Effector memory CD4-positive, alpha-beta T cell (primary cell): ENCODE results near the gene SHKBP1.
"Not testable (repeated sequence)": the region's sequence is repeated elsewhere in the genome, so short reads cannot be mapped to it uniquely, and the experiment has no call there.

Source experiments
- DNase-seq, 3 donors: peaks; one replicate each; pipeline ENCODE4 v3.0.0-alpha.2; 2020
- H3K27ac ChIP-seq: 2 replicates; pipeline ENCODE4 v1.7.0; 2013; ENCODE audit warnings: mild to moderate bottlenecking, low read length, moderate library complexity; ENCODE audit not compliant: insufficient read depth, poor library complexity, severe bottlenecking
- H3K27me3 ChIP-seq: replicated peaks from 2 replicates; pipeline ENCODE4 v1.7.0; 2013; ENCODE audit warnings: mild to moderate bottlenecking, low read length; ENCODE audit not compliant: insufficient read depth, control insufficient read depth, poor library complexity, severe bottlenecking
- H3K36me3 ChIP-seq: 2 replicates; pipeline ENCODE4 v1.7.0; 2013; ENCODE audit warnings: mild to moderate bottlenecking, low read length, moderate library complexity; ENCODE audit not compliant: control insufficient read depth, insufficient read depth
- H3K4me1 ChIP-seq: 2 replicates; pipeline ENCODE4 v1.7.0; 2013; ENCODE audit warnings: low read length, mild to moderate bottlenecking; ENCODE audit not compliant: control insufficient read depth, insufficient read depth, poor library complexity, severe bottlenecking
- H3K4me3 ChIP-seq: 2 replicates; pipeline ENCODE4 v1.7.0; 2013; ENCODE audit warnings: low read length, low read depth, mild to moderate bottlenecking; ENCODE audit not compliant: insufficient read depth, poor library complexity, severe bottlenecking
- H3K9me3 ChIP-seq: 2 replicates; pipeline ENCODE4 v1.7.0; 2013; ENCODE audit warnings: mild to moderate bottlenecking, low read length, moderate library complexity; ENCODE audit not compliant: control insufficient read depth

The SHKBP1 gene

GRCh38 chr19:40555978-40556689 is 20.5 kb upstream of the SHKBP1 start:
- H3K36me3 ChIP-seq, result no peaks in the 10 kb centered on the region
- no peak overlapping the region for H3K4me3 ChIP-seq
- no peaks in the 10 kb centered on the region for H3K4me1 ChIP-seq
- no peaks in the 10 kb centered on the region for H3K9me3 ChIP-seq
- H3K27ac ChIP-seq, result no peak overlapping the region
- peaks cover 5% of the 10 kb centered on the region for H3K27me3 ChIP-seq
- DNase-seq, result no peak

GRCh38 chr19:40556953-40557530 is 19.6 kb upstream of the SHKBP1 start:
- H3K4me3 ChIP-seq, result no peak overlapping the region
- H3K9me3 ChIP-seq, result no peaks in the 10 kb centered on the region
- H3K36me3 ChIP-seq, result no peaks in the 10 kb centered on the region
- H3K4me1 ChIP-seq, result no peaks in the 10 kb centered on the region
- no peak for DNase-seq
- peaks cover 5% of the 10 kb centered on the region for H3K27me3 ChIP-seq
- H3K27ac ChIP-seq, result no peak overlapping the region

GRCh38 chr19:40559394-40559793 is 17.3 kb upstream of the SHKBP1 start:
- Histone ChIP-seq H3K27ac (no peak overlapping the region), H3K4me1 (no peaks in the 10 kb centered on the region), H3K27me3 (peaks cover 3% of the 10 kb centered on the region)

GRCh38 chr19:40560092-40560507 is 16.6 kb upstream of the SHKBP1 start:
- Histone ChIP-seq H3K36me3 (no peaks in the 10 kb centered on the region), H3K4me3 (no peak overlapping the region), H3K27me3 (peaks cover 2% of the 10 kb centered on the region), H3K9me3 (no peaks in the 10 kb centered on the region), H3K4me1 (no peaks in the 10 kb centered on the region), H3K27ac (no peak overlapping the region)
- DNase-seq, result no peak

More at GRCh38 chr19:40559394-40559793, 17.3 kb upstream of the SHKBP1 start:
- DNase-seq, result no peak
- Histone ChIP-seq H3K36me3 (no peaks in the 10 kb centered on the region), H3K4me3 (no peak overlapping the region), H3K9me3 (no peaks in the 10 kb centered on the region)

GRCh38 chr19:40561947-40562346 is 14.7 kb upstream of the SHKBP1 start:
- no peaks in the 10 kb centered on the region for H3K9me3 ChIP-seq

GRCh38 chr19:40564535-40564934 is 12.1 kb upstream of the SHKBP1 start:
- not testable (repeated sequence) for DNase-seq, H3K9me3 ChIP-seq, H3K27ac ChIP-seq, H3K4me3 ChIP-seq, H3K36me3 ChIP-seq, H3K4me1 ChIP-seq
- H3K27me3 ChIP-seq, result peaks cover 25% of the 10 kb centered on the region

More at GRCh38 chr19:40561947-40562346, 14.7 kb upstream of the SHKBP1 start:
- DNase-seq, result no peak
- Histone ChIP-seq H3K4me1 (no peaks in the 10 kb centered on the region), H3K27me3 (peaks cover 16% of the 10 kb centered on the region), H3K27ac (no peak overlapping the region), H3K36me3 (no peaks in the 10 kb centered on the region), H3K4me3 (no peak overlapping the region)

GRCh38 chr19:40565355-40565754 is 11.3 kb upstream of the SHKBP1 start:
- Histone ChIP-seq H3K9me3 (no peaks in the 10 kb centered on the region), H3K27ac (no peak overlapping the region), H3K36me3 (no peaks in the 10 kb centered on the region), H3K4me3 (no peak overlapping the region), H3K4me1 (peaks cover 11% of the 10 kb centered on the region), H3K27me3 (peaks cover 25% of the 10 kb centered on the region)
- no peak for DNase-seq

GRCh38 chr19:40565910-40566495 is 10.7 kb upstream of the SHKBP1 start:
- no peak overlapping the region for H3K4me3 ChIP-seq
- H3K27ac ChIP-seq, result no peak overlapping the region
- H3K4me1 ChIP-seq, result peaks cover 11% of the 10 kb centered on the region
- H3K27me3 ChIP-seq, result peaks cover 25% of the 10 kb centered on the region
- no peaks in the 10 kb centered on the region for H3K9me3 ChIP-seq
- DNase-seq, result no peak
- H3K36me3 ChIP-seq, result no peaks in the 10 kb centered on the region

- Histone ChIP-seq H3K4me3 (peak overlapping the region; percentile 29), H3K27ac (no peak overlapping the region), H3K4me1 (peaks cover 11% of the 10 kb centered on the region), H3K9me3 (no peaks in the 10 kb centered on the region), H3K36me3 (no peaks in the 10 kb centered on the region), H3K27me3 (peaks cover 25% of the 10 kb centered on the region)
- DNase-seq, result no peak
These were observed 9.5 kb upstream of the SHKBP1 start for GRCh38 chr19:40567040-40567749.
